Measurements from ENCODE around the gene VPS33A. TPM values are rescaled to one million over a fixed set of nuclear protein-coding genes. Genes with fewer than 3 reads are reported as not detected.
A peak's percentile ranks its signal among the peaks of the same experiment; 100 is the strongest.

The VPS33A gene
- total and polyA plus RNA-seq, 2 experiments from 2014 or later, result 19.5 to 48.0 TPM

GRCh38 chr12:122183588-122183940, 82.7 kb downstream of the VPS33A start (continued):
- TF ChIP-seq ZNF462 (CRISPR knock-in tag; IDR thresholded peaks at IDR 0.05) (no peak), JUNB (IDR thresholded peaks at IDR 0.05; ENCODE audit: unreplicated experiment) (no peak), CREB1 (CRISPR knock-in tag; IDR thresholded peaks at IDR 0.05; ENCODE audit: low read depth) (no peak), NANOG (IDR thresholded peaks at IDR 0.05; ENCODE audit: borderline replicate concordance) (no peak), POLR2AphosphoS5 (IDR thresholded peaks at IDR 0.05; ENCODE audit: low read depth) (no peak), ZNF331 (CRISPR knock-in tag; IDR thresholded peaks at IDR 0.05; ENCODE audit: low read depth) (no peak)

GRCh38 chr12:122182887-122183587, 83.3 kb downstream of the VPS33A start, which contains the start of gene LRRC43:
Gene LRRC43, plus strand, starts transcription at chr12:122183123. Its CDS starts 22 bp downstream, at chr12:122183145.
- peaks cover 16% of the 10 kb centered on the region for H3K27me3 ChIP-seq (ENCODE audit: insufficient read depth)
- Mint-ChIP-seq H3K27ac (no peak within 1 kb of the TSS), H3K4me1 (peaks cover 6% of the 10 kb centered on the region; the same call in 2 of the 3 replicates), H3K36me3 (ENCODE audit: low read depth) (no peaks in the 10 kb centered on the region), H3K4me3 (peak within 1 kb of the TSS; percentile 81), H3K9me3 (no peaks in the 10 kb centered on the region), H3K27me3 (ENCODE audit: insufficient read depth, low read depth, poor library complexity) (peaks cover 24% of the 10 kb centered on the region)
- peak within 1 kb of the TSS; percentile 68 for H3K4me3 ChIP-seq
- no peaks in the 10 kb centered on the region for H3K9me2 ChIP-seq (ENCODE audit: insufficient read depth)
- H4K20me1 ChIP-seq (replicated peaks; ENCODE audit: insufficient read depth), result no peaks in the 10 kb centered on the region
- H3K79me2 ChIP-seq (replicated peaks; ENCODE audit: insufficient read depth), result no peaks in the 10 kb centered on the region
- DNase-seq (ENCODE audit: low spot score) (peak; percentile 85), ATAC-seq (peak; percentile 93)
- no peaks in the 10 kb centered on the region for H3K36me3 ChIP-seq (ENCODE audit: insufficient read depth)
- H3K4me2 ChIP-seq, result peak within 1 kb of the TSS; percentile 83
- H3K27ac ChIP-seq (ENCODE audit: low read depth), result no peak within 1 kb of the TSS
- H2AFZ ChIP-seq, result peak within 1 kb of the TSS; percentile 99
- no peaks in the 10 kb centered on the region for H3K4me1 ChIP-seq (ENCODE audit: insufficient read depth)
- no peaks in the 10 kb centered on the region for H3F3A ChIP-seq (replicated peaks; ENCODE audit: low read depth)
- no peak for TF ChIP-seq JUNB (IDR thresholded peaks at IDR 0.05; ENCODE audit: unreplicated experiment)
- no peak for TF ChIP-seq POLR2AphosphoS5 (IDR thresholded peaks at IDR 0.05; ENCODE audit: low read depth)
- no peak for TF ChIP-seq ZNF331 (CRISPR knock-in tag; IDR thresholded peaks at IDR 0.05; ENCODE audit: low read depth)
- no peak for TF ChIP-seq ETS1 (IDR thresholded peaks at IDR 0.05)
- TF ChIP-seq ZNF462 (CRISPR knock-in tag; IDR thresholded peaks at IDR 0.05), result no peak
- TF ChIP-seq STAT1 (IDR thresholded peaks at IDR 0.05; ENCODE audit: unreplicated experiment), result no peak

All from GM23338 (cell line).